HUES6 (cell line): ENCODE results near the gene OR6C2.
"Not testable (repeated sequence)": the region's sequence is repeated elsewhere in the genome, so short reads cannot be mapped to it uniquely, and the experiment has no call there.

Source experiments
- H3K27ac ChIP-seq: 2 replicates; pipeline ENCODE4 v1.7.0; 2013; ENCODE audit warnings: low read depth, mild to moderate bottlenecking, low read length, inconsistent platforms
- H3K27me3 ChIP-seq: 2 replicates; pipeline ENCODE4 v1.6.1; 2013; ENCODE audit warnings: low read length; ENCODE audit not compliant: control insufficient read depth, insufficient read depth
- H3K36me3 ChIP-seq: 2 replicates; pipeline ENCODE4 v1.6.1; 2013; ENCODE audit warnings: low read length; ENCODE audit not compliant: control insufficient read depth, insufficient read depth
- H3K4me1 ChIP-seq: 2 replicates; pipeline ENCODE4 v1.6.1; 2013; ENCODE audit warnings: low read length; ENCODE audit not compliant: control insufficient read depth, insufficient read depth
- H3K4me3 ChIP-seq: 2 replicates; pipeline ENCODE4 v1.5.1; 2013; ENCODE audit warnings: low read depth, low read length
- H3K9ac ChIP-seq: one replicate; pipeline ENCODE4 v1.6.1; 2013; ENCODE audit warnings: mild to moderate bottlenecking, low read length
- H3K9me3 ChIP-seq: 2 replicates; pipeline ENCODE4 v1.6.1; 2013; ENCODE audit warnings: low read depth, low read length; ENCODE audit not compliant: control insufficient read depth, insufficient read depth

The OR6C2 gene

GRCh38 chr12:55443776-55444175 lies at the start of gene OR6C2:
TSS of gene OR6C2 (plus strand) at chr12:55444076. CDS start at chr12:55452214, 8,138 bp downstream.
- Histone ChIP-seq H3K27me3 (no peaks in the 10 kb centered on the region), H3K27ac (no peak within 1 kb of the TSS), H3K9ac (no peak within 1 kb of the TSS), H3K4me3 (no peak within 1 kb of the TSS), H3K36me3 (no peaks in the 10 kb centered on the region), H3K9me3 (peaks cover 18% of the 10 kb centered on the region), H3K4me1 (no peaks in the 10 kb centered on the region)

GRCh38 chr12:55396326-55396725 lies 47.5 kb upstream of the OR6C2 start:
- Histone ChIP-seq H3K9me3 (peaks cover 4% of the 10 kb centered on the region; the same call in 1 of the 2 replicates), H3K27me3 (no peaks in the 10 kb centered on the region), H3K4me3 (no peak overlapping the region), H3K9ac (no peak overlapping the region), H3K27ac (no peak overlapping the region), H3K4me1 (no peaks in the 10 kb centered on the region), H3K36me3 (no peaks in the 10 kb centered on the region)

GRCh38 chr12:55400229-55400628 lies 43.6 kb upstream of the OR6C2 start, which contains the start of gene OR6C65:
TSS of gene OR6C65 (plus strand) at chr12:55400529. CDS start at chr12:55400529, 0 bp downstream.
- H3K36me3 ChIP-seq, result no peaks in the 10 kb centered on the region
- H3K9me3 ChIP-seq, result no peaks in the 10 kb centered on the region
- no peak within 1 kb of the TSS for H3K9ac ChIP-seq
- no peak within 1 kb of the TSS for H3K27ac ChIP-seq
- no peak within 1 kb of the TSS for H3K4me3 ChIP-seq
- H3K4me1 ChIP-seq, result no peaks in the 10 kb centered on the region
- H3K27me3 ChIP-seq, result no peaks in the 10 kb centered on the region

GRCh38 chr12:55407866-55408265 lies 36.0 kb upstream of the OR6C2 start:
- Histone ChIP-seq H3K36me3 (no peaks in the 10 kb centered on the region), H3K4me1 (no peaks in the 10 kb centered on the region), H3K27ac (no peak overlapping the region), H3K9me3 (peaks cover 7% of the 10 kb centered on the region; the same call in 1 of the 2 replicates), H3K9ac (no peak overlapping the region), H3K27me3 (no peaks in the 10 kb centered on the region), H3K4me3 (no peak overlapping the region)

GRCh38 chr12:55409133-55409532 lies 34.7 kb upstream of the OR6C2 start:
- not testable (repeated sequence) for H3K4me3 ChIP-seq, H3K36me3 ChIP-seq, H3K27ac ChIP-seq, H3K9me3 ChIP-seq, H3K27me3 ChIP-seq, H3K4me1 ChIP-seq, H3K9ac ChIP-seq

- H3K27ac ChIP-seq, H3K4me3 ChIP-seq, H3K36me3 ChIP-seq, H3K9ac ChIP-seq, H3K9me3 ChIP-seq, H3K4me1 ChIP-seq, H3K27me3 ChIP-seq: not testable (repeated sequence)
These were observed 31.7 kb upstream of the OR6C2 start for GRCh38 chr12:55412138-55412537.

GRCh38 chr12:55413498-55414388 lies 30.1 kb upstream of the OR6C2 start:
- H3K4me1 ChIP-seq, H3K27me3 ChIP-seq, H3K9ac ChIP-seq, H3K27ac ChIP-seq, H3K4me3 ChIP-seq, H3K9me3 ChIP-seq, H3K36me3 ChIP-seq: not testable (repeated sequence)

GRCh38 chr12:55414396-55414823 lies 29.5 kb upstream of the OR6C2 start:
- H3K4me1 ChIP-seq, H3K36me3 ChIP-seq, H3K27ac ChIP-seq, H3K9me3 ChIP-seq, H3K27me3 ChIP-seq, H3K9ac ChIP-seq, H3K4me3 ChIP-seq: not testable (repeated sequence)

GRCh38 chr12:55414889-55415288 lies 29.0 kb upstream of the OR6C2 start:
- H3K27ac ChIP-seq, H3K4me1 ChIP-seq, H3K9ac ChIP-seq, H3K27me3 ChIP-seq, H3K9me3 ChIP-seq, H3K36me3 ChIP-seq: not testable (repeated sequence)
- peak overlapping the region; percentile 38 for H3K4me3 ChIP-seq

- no peak overlapping the region for H3K27ac ChIP-seq
- no peak overlapping the region for H3K4me3 ChIP-seq
- H3K27me3 ChIP-seq, result no peaks in the 10 kb centered on the region
- H3K36me3 ChIP-seq, result no peaks in the 10 kb centered on the region
- no peak overlapping the region for H3K9ac ChIP-seq
- no peaks in the 10 kb centered on the region for H3K9me3 ChIP-seq
- H3K4me1 ChIP-seq, result no peaks in the 10 kb centered on the region
These were observed 26.9 kb upstream of the OR6C2 start for GRCh38 chr12:55416961-55417360.

- Histone ChIP-seq H3K9me3 (no peaks in the 10 kb centered on the region), H3K4me1 (no peaks in the 10 kb centered on the region), H3K36me3 (no peaks in the 10 kb centered on the region)
These were observed 23.4 kb upstream of the OR6C2 start for GRCh38 chr12:55420307-55420962.

More at GRCh38 chr12:55420307-55420962, 23.4 kb upstream of the OR6C2 start:
- H3K27ac ChIP-seq, result no peak overlapping the region
- no peak overlapping the region for H3K9ac ChIP-seq
- no peak overlapping the region for H3K4me3 ChIP-seq
- no peaks in the 10 kb centered on the region for H3K27me3 ChIP-seq
